DMS 273 (cell line): Measurements from ENCODE around the gene EDNRB.
"Not testable (repeated sequence)": the region's sequence is repeated elsewhere in the genome, so short reads cannot be mapped to it uniquely, and the experiment has no call there.

ENCODE experiments used
- DNase-seq: peaks from one replicate; lab custom pipeline; 2025; ENCODE audit not compliant: unreplicated experiment; lab: John Stamatoyannopoulos, UW

Gene EDNRB

DNA sequence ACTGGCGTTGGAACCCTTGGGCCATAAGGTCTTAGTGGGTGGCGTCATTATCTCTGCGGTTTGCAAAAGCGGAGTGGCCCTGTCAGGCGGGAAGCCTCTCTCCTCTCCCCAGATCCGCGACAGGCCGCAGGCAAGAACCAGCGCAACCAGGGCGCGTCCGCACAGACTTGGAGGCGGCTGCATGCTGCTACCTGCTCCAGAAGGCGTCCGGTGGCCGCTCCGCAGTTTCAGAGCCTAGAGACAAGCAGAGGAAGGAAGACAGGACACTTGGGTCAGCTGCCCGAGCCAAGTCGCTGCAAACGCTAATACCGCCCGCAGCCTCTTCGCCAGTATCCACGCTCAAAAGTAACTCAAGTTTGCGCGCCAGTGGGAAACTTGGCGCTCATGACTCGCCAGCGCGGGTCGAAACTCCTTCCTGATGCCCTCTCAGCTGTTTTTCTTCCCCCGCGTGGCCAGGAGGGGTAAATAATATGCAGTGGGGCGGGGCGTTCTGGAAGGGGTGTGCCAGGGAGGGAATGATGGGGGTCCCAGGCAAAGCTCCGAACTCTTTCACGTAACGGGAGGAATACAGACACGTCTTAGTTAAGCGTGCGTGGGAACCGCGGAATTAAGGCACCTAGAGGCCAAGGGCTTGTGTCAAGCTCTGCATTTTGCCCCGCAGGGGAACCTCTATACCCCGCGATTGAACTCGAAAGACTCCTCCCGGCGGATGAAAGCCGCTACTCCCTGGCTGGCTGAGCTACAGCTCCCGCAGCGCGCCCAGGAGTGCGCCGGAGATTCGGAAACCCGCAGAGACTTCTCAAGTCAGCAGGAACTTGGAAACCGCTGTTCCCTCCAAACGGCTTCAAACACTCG lies at the start of gene EDNRB:
EDNRB (minus strand) TSS at position 441 of the 855 bp plus-strand sequence; CDS start at position 183, 258 bp downstream.
- DNase-seq: peak; percentile 72

GRCh38 chr13:77966671-77967070 lies 48.0 kb upstream of the EDNRB start:
- DNase-seq: no peak

- DNase-seq: no peak
Observed at GRCh38 chr13:77952737-77953136, 34.1 kb upstream of the EDNRB start.

GRCh38 chr13:77952276-77952675 lies 33.6 kb upstream of the EDNRB start:
- DNase-seq: no peak

DNA sequence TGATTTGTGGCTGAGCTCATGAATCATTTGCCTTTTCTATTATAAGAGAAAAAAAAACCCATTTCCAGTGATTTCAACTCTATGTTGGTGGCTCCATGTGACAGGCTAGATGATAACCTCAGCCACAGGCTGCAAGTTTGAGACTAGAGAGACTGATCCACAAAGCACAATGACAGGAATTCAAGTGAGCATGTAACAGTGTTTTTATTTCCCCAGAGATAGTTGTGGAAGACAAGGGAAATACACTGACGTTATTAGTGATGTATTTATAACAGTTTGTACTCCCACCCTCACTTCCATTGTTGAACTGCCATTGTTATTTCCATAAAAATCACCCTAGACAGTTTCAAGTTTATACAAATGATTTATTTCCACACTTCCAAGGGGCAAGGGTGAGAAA lies 27.9 kb upstream of the EDNRB start:
- no peak for DNase-seq

- not testable (repeated sequence) for DNase-seq
Observed at GRCh38 chr13:77935063-77935462, 16.4 kb upstream of the EDNRB start.

DNA sequence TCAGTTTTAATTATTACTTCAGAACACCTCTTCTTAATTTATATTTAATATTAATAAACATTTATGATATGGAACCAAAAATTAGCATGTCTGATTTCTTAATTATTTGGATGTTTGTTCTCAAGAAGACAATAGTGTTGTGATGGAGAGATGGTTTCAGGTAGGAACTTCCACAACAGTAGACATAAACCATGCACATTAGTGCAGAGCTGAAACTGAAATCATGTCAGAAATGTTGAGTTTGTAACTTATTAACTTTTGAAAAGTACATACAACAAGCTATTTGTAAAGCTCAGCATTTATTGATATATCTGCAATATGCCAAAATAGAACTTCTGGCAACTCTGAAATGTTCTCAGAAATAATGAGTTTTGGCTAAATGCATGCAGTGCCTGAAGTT lies 11.8 kb upstream of the EDNRB start:
- no peak for DNase-seq

DNA sequence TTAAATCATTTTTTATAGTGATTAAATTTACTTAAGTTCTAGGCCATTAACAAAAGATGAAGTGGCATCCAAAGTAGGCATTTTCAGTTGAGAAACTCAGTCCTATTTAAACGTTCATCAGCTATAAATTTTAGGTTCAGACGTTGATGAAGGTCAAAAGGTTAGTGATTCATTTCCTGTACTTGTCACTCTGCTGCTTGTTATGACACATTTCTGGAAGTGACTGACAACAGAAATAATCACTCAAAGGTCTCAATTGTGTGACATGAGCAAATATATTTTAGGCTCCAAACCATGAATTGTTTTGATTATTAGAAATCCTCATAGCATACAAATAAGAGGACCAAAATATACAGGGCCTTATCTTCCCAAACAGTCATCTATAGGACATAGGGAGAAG lies 10.3 kb upstream of the EDNRB start:
- DNase-seq: no peak

GRCh38 chr13:77925616-77926015 lies 7.0 kb upstream of the EDNRB start:
- no peak for DNase-seq

DNA sequence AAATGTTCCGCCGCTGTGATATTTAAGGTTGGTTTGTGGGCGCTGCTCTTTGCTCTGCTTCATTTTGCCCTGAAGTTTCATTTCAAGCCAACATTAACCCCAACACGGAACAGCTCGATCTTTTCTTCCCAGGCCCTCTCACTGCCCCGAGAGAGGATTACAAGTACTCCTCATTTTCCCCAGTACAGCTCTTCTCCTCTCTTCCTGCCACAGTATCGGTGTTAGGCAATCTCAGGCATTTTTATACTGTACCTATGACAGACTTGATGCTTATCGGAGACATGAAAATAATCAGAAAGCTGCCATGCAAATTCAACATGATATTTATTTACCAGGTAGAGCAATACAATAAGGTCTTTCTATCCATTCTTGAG lies 1.3 kb upstream of the EDNRB start:
- no peak for DNase-seq

DNA sequence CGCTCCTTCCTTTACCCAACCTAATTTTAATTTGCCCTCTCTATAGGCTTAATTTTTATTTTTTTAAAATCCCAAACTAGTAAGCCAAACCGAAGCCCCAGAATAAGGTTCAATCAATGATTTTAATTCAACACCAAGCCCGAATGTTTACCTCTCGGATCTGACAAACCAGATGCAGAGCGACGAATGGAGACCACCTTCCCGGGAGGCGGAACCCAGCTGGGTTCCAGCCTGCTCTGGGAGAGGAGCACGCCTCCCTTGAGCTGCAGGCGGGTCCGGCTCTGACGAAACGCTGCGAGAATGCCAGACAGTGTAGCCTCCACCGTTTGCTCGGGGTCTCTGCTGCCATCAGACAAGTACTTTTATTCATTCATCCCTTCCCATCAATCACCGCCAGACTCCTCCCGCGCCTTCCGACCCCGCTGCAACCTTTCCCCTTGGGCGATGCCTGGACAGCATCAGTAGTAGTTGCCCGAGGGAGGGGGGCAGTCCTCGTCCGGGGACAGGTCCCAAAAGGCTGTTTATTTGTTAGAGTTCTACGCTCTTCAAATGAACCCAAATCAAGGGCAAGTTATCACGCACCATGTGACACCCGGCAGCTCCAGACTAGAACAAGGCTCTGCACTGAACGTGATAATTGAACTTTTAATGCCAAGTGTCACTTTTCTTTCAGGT lies 752 bp upstream of the EDNRB start:
- peak; percentile 59 for DNase-seq

DNA sequence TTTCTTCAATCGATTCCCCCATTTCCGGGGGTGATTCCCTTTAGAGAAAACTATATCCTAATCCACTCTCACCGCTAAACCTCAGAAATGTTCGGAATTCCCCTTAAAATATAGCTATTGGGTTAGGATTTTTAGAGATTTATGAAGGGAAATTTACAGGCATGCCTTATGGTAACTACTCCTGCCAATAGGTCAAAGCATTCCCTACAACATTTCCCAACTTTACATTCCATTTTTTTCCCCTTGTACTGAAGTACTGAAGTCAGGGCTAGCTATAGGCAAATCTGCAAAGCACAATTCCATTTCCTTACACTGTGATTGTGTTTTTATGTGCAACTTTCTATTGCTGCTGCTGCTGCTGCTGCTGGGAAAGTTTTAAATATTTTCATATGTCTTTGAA lies 2.1 kb downstream of the EDNRB start:
- DNase-seq: no peak

- no peak for DNase-seq
Observed at GRCh38 chr13:77915686-77916085, 2.9 kb downstream of the EDNRB start.

DNA sequence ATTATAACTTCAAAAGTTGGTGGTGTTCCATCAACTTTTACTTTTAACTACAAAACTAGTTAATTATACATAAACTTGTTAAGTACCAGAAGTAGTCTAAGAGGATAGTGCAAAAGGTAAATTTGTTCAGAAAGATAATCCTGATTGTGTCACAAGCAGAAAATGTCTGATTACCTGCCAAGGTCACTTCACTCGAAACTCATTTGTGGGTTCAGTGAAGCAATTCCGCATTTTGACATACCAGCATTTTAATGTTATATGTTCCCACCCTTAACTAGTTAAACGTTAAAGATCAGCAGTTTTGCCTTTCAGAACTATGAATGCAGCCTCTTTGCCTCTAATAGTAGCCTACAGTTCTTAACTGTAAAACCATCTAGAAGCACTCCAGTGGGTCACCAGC lies 5.6 kb downstream of the EDNRB start:
- DNase-seq: no peak

DNA sequence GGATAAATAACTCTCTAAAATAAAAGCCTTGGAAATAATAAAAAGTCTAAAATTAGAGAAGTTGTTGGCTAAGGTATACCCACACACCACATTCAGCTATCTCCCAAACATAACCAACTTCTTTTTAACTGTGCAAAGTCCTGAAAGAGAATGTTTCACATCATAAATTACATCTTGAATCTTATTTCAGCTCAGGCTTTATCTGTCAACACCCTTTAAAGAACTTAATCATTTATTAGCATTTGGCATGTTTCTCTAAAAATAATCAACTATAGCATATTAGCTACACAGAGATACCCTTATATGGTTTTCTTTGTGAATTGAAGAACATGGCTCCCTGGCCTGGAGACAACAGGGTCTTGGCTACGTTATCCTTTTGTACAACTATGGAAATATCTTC lies 6.9 kb downstream of the EDNRB start:
- DNase-seq: no peak

DNA sequence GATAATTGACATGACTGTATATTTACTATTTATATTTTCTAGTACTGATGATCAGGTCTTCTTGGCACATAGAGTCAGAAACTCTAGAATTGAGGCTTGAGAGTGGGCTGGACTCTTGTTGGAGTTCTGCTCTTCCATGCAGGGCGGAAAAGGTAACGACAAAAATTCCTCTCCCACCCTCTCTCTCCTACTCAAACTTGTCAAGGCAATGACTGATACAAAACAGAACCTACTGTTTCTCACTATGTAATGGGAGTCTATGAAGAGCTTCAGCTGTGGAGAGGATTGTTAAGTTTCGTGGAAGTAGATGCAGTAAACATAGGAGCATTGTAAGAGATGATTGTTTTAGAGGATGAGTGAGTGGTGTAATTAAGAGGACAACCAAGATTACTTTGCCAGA lies 8.8 kb downstream of the EDNRB start:
- DNase-seq: no peak

- DNase-seq: no peak
Observed at GRCh38 chr13:77908531-77908930, 10.1 kb downstream of the EDNRB start.

GRCh38 chr13:77907666-77908341 lies 10.8 kb downstream of the EDNRB start:
- no peak for DNase-seq

GRCh38 chr13:77904031-77904430 lies 14.6 kb downstream of the EDNRB start:
- DNase-seq: no peak

DNA sequence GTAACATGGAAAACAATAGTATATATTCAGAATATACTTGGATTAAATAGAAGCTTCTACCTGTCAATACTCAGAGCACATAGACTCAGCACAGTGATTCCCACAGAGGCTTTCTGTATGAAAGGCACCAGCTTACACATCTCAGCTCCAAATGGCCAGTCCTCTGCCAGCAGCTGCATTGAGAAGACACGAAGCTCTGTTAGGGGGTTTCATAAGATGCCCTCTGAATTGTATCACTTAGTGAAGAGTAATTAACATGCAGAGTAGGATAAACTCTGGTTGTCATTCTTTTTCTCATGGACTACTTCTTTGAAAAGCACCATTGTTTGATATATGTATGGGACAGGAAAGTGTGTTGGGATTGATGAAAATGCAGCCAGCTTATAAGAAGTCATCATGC lies 15.2 kb downstream of the EDNRB start:
- DNase-seq: no peak

DNA sequence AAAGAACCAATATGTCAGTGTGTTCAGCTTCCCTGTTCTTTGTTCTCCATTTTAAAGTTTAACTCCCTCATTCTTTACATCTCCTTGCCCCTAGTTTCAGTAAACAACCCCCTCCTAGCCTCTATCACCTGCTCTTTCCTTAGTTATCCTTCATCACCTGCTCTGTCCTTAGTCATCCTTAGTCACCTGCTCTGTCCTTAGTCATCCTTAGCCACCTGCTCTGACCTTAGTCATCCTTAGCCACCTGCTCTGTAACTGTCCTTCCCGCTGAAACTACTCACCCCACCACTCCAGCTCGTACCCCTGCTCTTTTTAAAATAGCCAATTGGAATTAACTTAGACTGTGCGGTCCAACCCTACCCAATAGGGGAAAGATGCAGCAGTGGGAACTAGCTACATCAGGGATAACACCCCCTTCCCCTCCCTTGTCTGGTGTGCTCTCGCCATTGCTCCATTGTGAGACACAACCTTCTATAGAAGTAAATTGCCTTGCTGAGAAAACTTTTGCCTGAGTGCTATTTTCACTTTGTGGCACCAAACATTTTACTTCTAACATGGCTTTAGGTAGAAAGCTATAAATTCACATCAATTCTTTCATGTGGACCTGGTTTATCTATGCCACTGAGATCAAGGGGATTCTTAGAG lies 16.2 kb downstream of the EDNRB start:
- DNase-seq: no peak
